GM19239 (cell line): Measurements from ENCODE around the gene RPH3AL.
"Not testable (repeated sequence)": the region's sequence is repeated elsewhere in the genome, so short reads cannot be mapped to it uniquely, and the experiment has no call there.

Experiments used
- DNase-seq: peaks from one replicate; pipeline ENCODE4 v3.0.0; 2011; ENCODE audit warnings: low spot score; ENCODE audit not compliant: insufficient read length
- FAIRE-seq: peaks from 2 replicates; lab custom pipeline; 2011; peaks lifted over from hg19 to GRCh38; lab: Jason Lieb, UNC

Gene RPH3AL

GRCh38 chr17:381516-381915 is 28.9 kb upstream of the RPH3AL start:
- no peak for DNase-seq
- FAIRE-seq, result no peak

GRCh38 chr17:379531-380465 is 27.2 kb upstream of the RPH3AL start:
- FAIRE-seq (no peak), DNase-seq (no peak)

GRCh38 chr17:378068-378467 is 25.5 kb upstream of the RPH3AL start:
- no peak for FAIRE-seq
- DNase-seq, result no peak

GRCh38 chr17:376936-377863 is 24.6 kb upstream of the RPH3AL start:
- FAIRE-seq, result no peak
- no peak for DNase-seq

GRCh38 chr17:373613-374230 is 21.1 kb upstream of the RPH3AL start:
- no peak for FAIRE-seq
- DNase-seq, result no peak

- no peak for DNase-seq
- FAIRE-seq, result no peak
Observed at GRCh38 chr17:372157-373152, 19.8 kb upstream of the RPH3AL start.

GRCh38 chr17:371583-371982 is 19.0 kb upstream of the RPH3AL start:
- FAIRE-seq (no peak), DNase-seq (no peak)

GRCh38 chr17:367656-368055 is 15.0 kb upstream of the RPH3AL start:
- DNase-seq, FAIRE-seq: not testable (repeated sequence)

- DNase-seq, FAIRE-seq: not testable (repeated sequence)
Observed at GRCh38 chr17:366657-367615, 14.3 kb upstream of the RPH3AL start.

- DNase-seq (no peak), FAIRE-seq (no peak)
Observed at GRCh38 chr17:364766-365165, 12.2 kb upstream of the RPH3AL start.

- DNase-seq (no peak), FAIRE-seq (no peak)
Observed at GRCh38 chr17:364308-364707, 11.7 kb upstream of the RPH3AL start.

GRCh38 chr17:362721-363120 is 10.1 kb upstream of the RPH3AL start:
- FAIRE-seq (no peak), DNase-seq (no peak)

GRCh38 chr17:360092-360750 is 7.6 kb upstream of the RPH3AL start:
- DNase-seq, result no peak
- FAIRE-seq, result no peak

- no peak for FAIRE-seq
- DNase-seq, result no peak
Observed at GRCh38 chr17:358491-359151, 6.0 kb upstream of the RPH3AL start.

GRCh38 chr17:357644-358043 is 5.0 kb upstream of the RPH3AL start:
- FAIRE-seq (no peak), DNase-seq (no peak)

GRCh38 chr17:356671-357434 is 4.2 kb upstream of the RPH3AL start:
- DNase-seq, result no peak
- FAIRE-seq, result no peak
